Stimulated activated CD4-positive, alpha-beta T cell treated with anti-CD3 and anti-CD28 coated beads, TNF-alpha, amount 100 ng/mL, for 24 hours (primary cell): ENCODE data around the gene KIF9.
"Not testable (repeated sequence)": the region's sequence is repeated elsewhere in the genome, so short reads cannot be mapped to it uniquely, and the experiment has no call there.

Source experiments
- DNase-seq, 3 experiments: peaks; one replicate each; pipeline ENCODE4 v3.0.0-alpha.2; 2020; ENCODE audit warnings: low read depth in 3 of 3

Gene KIF9

GRCh38 chr3:47295322-47295721, 12.7 kb upstream of the KIF9 start:
- no peak for DNase-seq

DNA sequence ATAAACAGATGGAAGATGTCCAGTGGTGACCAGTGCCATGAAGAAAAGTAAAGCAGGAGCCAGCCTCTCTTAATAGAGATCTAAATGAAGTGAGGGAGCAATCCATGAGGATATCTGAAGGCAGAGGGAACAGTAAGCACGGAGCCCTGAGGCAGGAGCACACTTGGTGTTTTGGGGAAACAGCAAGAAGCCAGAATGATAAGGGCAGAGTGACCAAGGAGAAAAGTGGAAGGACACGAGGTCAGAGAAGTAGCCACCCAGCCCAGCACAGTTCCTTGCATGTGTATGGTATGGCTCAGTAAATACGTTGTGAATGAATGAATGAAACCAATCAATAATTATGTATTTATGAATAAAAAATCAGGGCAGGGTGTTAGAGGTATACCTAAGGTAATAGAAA, 11.8 kb upstream of the KIF9 start:
- DNase-seq = no peak

GRCh38 chr3:47293822-47294221, 11.2 kb upstream of the KIF9 start:
- DNase-seq = no peak

DNA sequence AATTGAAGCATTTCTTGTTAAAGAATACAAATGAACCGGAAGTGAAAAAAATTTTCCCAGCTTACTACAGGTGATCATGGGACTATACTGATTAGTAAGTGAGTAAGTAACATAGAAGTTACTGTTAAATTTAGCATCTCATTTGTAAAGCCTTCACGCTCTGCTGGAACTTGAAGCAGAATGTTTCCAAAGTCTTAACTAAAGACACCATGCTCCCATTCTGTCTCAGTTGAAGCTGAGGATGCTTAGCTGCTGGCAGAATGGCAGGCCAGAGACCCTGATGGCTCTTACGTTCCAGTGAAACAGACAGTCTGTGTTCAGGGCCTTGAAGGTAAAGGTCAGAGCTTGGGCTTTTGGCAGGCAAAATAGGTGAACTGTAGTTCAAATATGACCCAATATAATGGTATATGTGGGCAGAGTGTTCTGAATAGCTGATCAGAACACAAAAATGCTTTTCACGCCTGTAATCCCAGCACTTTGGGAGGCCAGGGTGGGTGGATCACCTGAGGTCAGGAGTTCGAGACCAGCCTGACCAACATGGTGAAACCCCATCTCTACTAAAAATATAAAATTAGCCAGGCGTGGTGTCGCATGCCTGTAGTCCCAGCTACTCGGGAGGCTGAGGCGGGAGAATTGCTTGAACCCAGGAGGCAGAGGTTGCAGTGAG, 9.3 kb upstream of the KIF9 start:
- DNase-seq = not testable (repeated sequence)

GRCh38 chr3:47291158-47291753, 8.7 kb upstream of the KIF9 start:
- DNase-seq = no peak

GRCh38 chr3:47288966-47289910, 6.6 kb upstream of the KIF9 start:
- DNase-seq = no peak

DNA sequence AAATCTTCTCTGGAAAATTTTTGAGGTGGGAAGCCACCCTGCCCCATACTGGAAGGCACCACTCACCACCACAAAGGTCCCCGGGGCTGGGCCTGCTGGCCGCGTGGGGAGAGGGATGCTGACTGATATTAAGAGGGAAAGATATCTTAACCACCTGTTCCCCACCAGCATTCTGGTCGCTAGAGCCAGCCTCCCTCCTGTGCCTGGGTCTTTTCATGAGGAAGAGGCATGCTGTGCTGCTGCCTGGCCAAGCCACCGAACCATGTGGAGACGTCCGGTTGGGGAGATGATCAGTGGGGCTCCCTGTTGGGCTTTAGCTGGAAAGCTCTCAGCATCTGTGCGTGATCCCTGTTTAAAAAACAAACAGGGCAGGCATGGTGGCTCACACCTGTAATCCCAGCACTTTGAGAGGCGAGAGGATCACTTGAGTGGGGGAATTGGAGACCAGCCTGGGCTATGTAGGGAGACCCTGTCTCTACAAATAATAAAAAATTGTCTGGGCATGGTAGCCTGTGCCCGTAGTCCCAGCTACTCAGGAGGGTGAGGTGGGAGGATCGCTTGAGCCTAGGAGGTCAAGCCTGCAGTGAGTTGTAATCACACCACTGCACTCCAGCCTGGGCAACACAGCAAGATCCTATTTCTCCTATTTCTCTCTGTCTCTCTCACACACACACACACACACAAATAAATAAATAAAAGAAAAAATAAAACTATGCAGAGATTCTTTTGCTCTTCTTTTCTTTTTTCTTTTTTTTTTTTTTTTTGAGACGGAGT, 1.2 kb upstream of the KIF9 start:
- DNase-seq = peak in 2 of 3 experiments; percentile 15 to 37

GRCh38 chr3:47283193-47283537, 566 bp upstream of the KIF9 start:
- peak in 2 of 3 experiments; percentile 6 to 14 for DNase-seq

GRCh38 chr3:47280519-47280918, 2.1 kb downstream of the KIF9 start:
- DNase-seq = no peak

GRCh38 chr3:47276558-47276957, 6.0 kb downstream of the KIF9 start:
- no peak for DNase-seq

- DNase-seq = no peak
Measured at GRCh38 chr3:47274652-47275051, 7.9 kb downstream of the KIF9 start.

DNA sequence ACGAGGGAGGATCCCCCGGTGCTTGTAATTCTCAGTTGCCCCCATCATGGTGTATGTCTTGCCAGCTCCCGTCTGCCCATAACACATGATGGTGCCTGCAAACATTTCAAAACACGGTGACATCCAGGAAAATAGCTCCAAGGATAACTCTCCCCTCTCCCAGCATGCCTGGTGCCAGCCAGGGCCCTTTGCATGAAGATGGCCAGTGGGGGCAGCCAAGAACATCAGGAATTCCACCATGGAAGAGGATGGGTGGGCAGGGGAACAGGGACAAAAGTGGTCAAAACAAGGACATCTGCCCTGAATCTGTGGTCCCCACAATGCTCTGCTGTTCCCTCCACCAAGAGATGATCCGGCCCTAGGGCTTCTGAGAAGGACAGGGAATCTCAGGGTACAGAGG, 9.0 kb downstream of the KIF9 start:
- DNase-seq = no peak

DNA sequence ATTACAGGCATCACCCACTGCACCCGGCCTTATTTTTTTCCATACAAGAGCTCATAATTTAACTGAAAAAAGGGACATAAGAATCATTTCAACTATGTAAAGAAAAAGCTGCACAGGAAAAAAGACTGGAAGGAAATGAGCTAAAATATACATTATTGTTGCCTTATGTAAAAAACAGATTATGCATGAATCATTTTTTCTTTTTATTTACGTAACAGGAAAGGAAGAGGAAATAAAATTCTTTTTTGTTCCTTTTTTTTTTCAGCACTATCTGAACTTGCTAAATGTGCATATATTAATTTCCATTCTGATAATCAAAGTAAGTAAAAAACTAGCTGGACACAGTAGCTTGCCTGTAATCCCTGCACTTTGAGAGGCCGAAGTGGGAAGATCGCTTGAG, 12.1 kb downstream of the KIF9 start:
- DNase-seq = no peak

DNA sequence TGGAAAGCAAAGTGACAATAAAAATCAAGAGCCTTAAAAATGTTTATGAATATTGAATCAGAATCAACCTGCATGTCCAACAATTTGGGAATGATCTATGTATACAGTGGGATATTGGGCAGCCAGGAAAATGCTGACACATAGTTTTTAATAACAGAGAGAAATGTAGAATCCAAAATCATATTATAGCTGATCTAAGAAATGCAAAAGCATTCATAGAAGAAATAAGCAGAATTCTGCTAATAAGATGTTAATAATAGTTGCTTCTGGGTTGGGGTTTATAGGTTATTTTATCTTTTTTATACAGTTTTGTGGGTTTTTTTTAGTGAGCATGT, 15.1 kb downstream of the KIF9 start:
- no peak for DNase-seq

GRCh38 chr3:47266709-47267489, 15.7 kb downstream of the KIF9 start:
- DNase-seq = peak; percentile 11 to 50 (median 30)

DNA sequence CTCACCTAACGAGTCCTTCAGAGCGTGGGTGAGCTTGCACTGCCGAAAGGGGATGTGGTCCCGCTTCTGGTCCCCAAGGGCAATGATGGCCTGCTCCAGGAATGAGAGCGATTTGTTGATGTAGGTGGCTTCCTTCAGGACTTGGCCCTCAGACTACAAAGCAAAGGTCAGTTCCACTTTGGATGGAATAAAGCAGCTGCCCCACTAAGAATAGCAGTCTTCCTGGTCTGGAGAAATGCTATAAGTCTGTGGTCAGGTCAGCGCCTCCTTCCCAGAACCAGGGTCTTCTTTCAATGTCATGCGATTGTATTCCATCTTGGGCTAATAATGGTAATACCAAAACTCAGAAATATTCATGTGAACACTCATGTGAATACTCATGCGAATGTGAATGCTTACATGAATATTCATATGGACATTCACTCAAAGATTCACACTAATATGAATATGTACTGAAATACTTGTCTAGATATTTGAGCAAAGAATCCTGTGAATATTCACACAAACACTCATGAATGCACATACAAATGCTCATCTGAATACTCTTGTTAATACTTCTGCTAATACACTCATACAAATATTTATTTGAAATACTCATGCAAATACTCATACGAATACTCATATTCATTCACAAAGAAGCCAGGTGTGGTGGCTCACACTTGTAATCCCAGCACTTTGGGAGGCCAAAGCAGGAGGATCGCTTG, 16.7 kb downstream of the KIF9 start:
- DNase-seq = no peak

- no peak for DNase-seq
Measured at GRCh38 chr3:47265008-47265407, 17.6 kb downstream of the KIF9 start.

GRCh38 chr3:47261301-47261700, 21.3 kb downstream of the KIF9 start:
- no peak for DNase-seq

- no peak for DNase-seq
Measured at GRCh38 chr3:47260605-47261004, 22.0 kb downstream of the KIF9 start.

DNA sequence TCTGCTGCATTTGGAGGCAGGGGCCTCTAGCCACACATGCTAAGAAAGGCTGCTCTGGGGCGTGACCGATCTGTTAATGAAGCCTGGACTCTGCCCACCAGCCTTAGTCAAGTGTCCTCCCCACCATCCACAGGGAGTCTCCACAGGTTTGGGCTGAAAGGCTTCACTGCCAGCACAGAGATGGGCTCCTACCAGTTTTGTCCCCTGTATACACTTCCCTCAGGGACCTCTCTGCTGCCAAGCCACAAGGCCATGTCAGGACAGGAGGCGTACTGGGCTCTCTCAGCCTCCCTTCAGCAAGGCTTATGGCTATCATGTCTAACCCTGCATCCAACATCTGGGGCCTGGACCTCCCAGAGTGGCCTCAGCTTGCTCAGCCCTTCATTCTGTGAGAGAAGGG, 23.5 kb downstream of the KIF9 start:
- DNase-seq = no peak

DNA sequence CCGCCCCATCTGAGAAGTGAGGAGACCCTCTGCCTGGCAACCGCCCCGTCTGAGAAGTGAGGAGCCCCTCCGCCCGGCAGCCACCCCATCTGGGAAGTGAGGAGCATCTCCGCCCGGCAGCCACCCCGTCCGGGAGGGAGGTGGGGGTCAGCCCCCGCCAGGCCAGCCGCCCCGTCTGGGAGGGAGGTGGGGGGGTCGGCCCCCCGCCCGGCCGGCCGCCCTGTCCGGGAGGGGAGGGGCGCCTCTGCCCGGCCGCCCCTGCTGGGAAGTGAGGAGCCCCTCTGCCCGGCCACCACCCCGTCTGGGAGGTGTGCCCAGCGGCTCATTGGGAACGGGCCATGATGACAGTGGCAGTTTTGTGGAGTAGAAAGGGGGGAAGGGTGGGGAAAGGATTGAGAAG, 26.3 kb downstream of the KIF9 start:
- not testable (repeated sequence) for DNase-seq
